ENCODE results near the gene RIBC1.
A peak's percentile ranks its signal among the peaks of the same experiment; 100 is the strongest.
"Not testable (repeated sequence)": the region's sequence is repeated elsewhere in the genome, so short reads cannot be mapped to it uniquely, and the experiment has no call there.

The RIBC1 gene
- 1.6 to 3.1 reads per million in 2 donors for total RNA-seq

DNA sequence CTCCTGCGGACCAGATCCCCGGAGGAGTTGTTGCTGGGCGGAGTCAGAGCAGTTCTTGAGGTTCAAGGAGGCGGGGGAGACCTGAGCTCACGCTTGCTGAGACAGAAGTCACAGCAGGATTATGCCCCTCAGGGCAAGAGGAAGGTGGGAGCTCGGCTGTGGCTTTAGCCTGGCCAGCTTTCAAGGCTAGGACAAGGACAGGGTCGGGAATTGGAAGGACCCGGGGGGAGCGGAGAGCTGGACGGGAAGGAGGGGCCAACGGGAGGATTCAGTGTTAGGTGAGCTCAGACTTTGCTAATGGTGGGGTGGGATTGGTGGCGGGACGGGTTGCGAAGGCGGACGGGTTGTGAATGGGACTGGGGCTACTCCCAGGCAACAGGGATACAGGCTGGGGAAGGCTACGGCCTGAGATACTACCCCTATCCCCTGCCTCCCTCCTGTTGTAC lies at the start of gene RIBC1:
RIBC1 (plus strand) TSS at position 13 of the 446 bp plus-strand sequence. CDS start 3,404 bp downstream, outside the sequence.
- no peak for DNase-seq

DNA sequence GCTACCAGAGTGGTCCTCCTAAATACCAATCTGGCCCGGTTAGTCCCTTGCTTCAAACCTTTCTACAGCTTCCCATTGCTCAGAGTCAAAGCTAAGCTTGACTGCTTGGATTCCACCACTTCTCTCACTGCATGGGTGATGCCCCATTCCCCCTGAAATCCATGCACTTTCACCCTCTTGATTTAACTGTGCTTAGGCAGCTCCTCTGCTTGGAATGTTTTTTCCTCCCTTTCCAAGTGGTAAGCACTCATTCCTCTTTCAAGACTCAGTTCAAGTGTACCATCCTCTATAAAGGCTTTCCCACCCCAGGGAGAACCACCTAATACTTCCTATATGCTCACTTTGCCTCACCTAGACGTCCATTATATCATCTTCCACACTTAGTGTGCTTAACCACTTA lies 49.4 kb upstream of the RIBC1 start:
- DNase-seq: no peak

DNA sequence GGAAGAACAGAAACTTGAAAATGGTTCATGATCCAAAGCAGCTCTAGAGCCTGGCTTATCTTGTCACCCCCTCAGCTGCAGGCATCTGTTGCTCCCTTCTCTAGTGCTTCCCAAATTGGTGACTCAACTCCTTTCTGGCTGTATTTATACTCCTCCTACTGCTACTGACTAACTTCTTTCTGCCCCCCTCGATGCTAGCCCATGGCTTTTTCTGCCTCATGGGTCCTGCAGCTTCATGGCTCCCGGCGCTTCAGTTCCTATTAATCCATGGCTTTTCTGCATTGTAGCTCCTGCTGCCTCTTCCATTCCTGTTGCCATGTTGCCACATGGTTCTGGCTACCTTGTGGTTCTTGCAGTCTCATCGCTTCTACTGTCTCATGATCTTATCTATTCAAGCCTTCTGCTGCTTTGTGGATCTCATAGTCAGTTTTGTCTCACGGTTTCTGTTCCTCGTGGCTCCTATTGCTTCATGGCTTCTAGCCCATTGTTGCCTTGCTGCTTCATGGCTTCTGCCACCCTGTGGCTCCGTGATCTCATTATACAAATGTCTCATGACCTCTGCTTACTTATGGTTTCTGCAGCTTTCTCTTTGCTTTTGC lies 48.4 kb upstream of the RIBC1 start:
- DNase-seq: no peak

DNA sequence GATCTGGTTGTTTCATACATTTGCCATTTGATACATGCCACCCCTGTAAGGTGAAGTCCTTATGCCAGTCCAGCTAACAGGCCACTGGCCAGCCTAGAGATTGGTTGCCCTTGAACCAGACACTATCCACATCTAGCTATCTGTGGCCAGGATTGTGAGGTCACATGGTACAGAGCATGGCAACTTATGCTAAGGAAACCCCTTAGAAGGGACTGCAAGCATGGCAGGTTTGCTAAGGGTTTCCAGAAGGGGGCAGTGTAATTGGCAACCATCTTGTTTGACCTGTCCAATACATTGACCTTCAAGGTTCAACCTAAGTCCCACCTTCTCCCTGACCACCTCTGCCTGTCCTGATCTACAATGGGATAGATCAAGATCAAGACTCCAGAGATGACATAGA lies 47.8 kb upstream of the RIBC1 start:
- DNase-seq: no peak

DNA sequence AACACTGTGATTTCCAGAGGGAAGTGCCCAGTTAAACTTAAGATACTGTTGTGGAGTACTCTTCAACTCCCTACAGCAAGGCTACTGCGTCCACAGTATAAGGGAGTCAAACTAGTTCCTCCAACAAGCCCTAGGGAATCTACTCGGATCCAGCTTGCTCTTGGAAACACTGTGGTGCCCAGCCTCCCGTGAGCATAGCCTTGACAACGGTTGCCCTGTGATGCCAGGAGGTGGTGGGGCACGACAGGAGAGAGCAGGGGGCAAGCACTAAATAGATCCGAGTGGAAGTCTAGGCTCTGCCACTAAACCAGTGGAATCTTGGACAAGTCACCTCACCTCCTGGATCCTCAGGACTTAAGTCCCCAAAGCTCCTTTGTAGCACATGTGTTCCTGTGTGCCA lies 45.8 kb upstream of the RIBC1 start:
- DNase-seq: no peak

DNA sequence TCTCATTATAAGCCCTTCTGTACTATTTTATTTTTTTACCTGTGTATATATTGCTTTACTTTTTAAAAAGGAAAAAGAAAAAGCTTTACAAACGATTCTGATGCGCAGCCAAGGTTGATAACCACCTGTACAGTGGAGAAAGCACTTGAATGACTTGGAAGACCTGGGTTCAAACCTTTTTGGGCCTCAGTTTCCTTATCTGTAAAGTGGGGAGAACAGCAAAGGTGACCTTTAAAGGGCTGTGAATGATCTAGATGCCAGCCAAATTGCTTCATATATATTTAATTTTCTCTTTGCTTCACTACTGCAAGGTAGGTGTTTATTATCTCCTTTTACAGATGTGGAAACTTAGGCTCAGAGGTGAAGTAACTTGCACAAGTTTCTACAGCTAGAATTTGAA lies 45.2 kb upstream of the RIBC1 start:
- DNase-seq: no peak

DNA sequence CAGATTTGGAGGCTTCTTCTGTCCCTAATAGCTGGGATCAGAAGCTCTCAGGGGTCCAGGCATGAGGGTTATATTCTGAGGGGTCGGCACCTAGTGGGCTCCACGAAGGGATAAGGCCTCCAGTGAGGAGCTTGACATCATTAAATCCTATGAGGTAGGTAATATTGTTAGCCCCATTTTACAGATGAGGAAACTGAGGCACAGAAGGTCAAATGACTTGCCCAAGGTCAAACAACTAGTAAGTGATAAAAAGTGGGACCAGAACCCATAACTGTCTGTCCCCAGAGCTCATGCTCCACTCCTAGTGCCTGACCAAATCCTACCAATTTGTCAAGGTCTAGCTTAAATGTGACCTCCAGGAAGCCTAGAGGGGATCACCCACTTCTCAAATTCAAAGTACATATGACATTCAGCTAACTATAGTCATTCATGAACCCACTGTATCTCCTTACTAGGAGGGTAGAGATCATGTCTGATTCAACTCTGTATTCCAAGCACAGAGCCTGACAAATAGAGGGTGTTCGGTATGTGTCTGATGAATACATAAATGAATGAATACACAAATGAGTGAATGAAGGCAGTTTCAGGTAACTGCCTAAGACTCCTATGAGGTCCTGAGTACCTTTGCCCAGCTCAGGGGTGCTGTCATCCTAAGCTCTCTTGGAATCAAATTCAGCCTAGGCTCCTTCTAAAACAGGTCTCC lies 43.5 kb upstream of the RIBC1 start:
- no peak for DNase-seq

DNA sequence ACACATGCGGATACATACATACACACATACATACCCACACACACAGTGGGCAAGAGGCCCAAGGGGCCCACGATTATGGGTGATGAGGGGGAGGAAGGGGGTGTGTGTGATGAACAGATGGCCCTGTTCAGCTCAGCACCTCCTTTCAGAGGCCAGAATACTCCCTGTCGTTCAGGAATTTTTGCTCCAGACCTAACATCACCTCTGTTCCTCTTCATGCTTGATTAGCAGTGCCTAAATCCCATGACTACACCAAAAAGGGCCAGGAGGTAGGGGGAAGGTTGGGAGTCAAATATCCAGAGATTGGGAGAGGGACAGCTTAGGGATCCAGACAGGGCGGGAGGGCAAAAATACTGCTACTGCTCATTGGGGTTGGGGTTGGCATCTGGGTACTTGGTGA lies 42.9 kb upstream of the RIBC1 start:
- DNase-seq: no peak

DNA sequence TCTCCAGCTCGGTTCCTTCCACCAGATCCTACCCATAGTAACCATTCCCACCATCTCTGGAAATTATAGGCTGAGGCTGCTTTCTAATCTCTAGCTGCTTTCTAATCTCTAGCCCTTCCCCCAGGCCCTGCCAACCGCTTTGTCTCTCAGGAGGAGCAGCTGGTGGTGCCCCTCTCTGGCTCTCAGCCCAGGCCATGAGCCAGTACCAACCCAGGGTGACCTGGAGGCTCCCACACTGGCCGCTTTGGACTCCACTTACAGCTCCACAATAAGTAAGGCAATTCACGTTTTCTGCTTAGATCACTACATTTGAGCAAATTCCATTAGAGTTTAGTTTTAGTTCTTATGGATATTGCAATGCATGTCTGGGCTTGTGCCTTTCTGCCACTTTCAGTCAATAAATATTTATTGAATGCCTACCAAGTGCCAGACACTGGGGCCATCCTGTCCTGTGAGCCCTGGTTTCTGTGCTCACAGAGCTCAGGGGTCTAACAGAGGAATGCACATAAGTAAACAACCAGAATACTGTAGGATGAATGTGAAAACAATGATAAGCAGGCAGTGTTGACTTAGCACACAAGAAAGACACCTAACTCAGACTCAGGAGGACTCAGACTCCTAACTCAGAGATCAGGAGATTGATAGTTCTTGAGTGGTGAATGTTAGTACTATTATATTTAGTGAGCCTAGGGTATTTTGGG lies 39.1 kb upstream of the RIBC1 start:
- DNase-seq: no peak

DNA sequence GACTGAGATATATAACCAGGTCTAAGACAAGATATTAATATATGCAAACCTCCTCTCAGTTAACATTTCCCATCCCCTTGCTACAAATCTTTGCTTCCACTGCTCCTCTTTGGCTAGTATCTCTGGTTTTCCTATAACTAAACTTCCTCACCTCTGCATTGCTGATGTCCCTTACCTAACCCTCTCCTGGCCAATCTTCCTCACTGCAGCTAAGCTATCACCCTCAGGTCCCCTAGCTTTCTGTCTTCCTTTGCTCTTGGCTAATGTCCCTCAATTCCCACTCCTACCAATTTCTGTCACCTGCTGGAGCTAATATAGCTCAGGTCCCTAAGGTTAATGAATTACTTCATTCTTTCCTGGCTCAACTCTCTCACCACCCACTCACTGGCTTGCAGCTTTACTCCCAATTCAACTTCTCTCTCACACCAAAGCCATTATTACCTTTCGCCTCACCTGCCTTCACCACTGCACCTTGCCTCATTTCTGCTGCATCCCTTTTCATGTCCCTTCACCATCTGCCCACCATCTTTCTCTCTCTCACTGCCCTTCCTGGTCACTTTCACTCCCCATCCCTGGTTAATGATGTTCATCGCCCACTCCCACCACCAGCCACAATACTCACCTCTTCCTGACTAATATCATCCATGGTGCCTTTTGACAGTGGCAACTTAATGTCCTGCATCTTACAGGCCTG lies 26.9 kb upstream of the RIBC1 start:
- no peak for DNase-seq

DNA sequence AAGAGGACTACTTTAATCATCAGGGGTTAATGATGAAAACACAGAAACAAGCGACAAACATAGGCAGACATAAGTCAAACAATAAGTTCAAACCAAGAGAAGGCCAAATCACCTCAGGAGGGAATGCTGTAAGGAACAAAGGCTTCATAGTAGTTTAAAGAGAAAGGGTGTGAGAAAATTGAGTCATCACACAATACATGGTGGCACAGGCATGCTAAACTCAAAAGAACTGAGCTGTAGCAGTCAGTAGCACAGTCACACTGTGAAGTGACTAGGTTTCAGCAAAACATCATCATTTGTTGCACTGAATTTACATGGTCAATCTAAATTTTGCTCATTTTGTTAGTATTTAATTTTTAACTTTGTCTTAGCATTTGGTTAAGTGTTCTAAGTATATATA lies 24.5 kb upstream of the RIBC1 start:
- no peak for DNase-seq

DNA sequence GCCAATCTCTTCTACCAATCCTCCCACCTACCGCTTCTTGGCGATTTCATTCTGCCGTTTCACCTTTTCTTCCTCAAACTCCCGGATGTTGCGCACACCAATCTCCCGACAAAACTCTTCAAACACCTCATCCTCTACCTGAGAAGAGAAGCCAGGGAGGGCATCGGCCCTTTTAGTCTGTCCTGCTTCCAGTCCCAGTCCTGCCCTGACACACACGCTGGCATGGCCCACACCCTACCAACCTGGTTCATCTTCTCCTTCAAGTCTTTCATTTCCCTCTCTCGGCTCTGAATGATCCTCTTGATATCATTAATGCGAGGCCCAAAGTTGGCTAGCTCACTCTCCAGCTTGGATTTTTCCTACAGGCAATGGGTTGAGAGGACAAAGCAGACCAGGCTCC lies 19.1 kb upstream of the RIBC1 start:
- no peak for DNase-seq

DNA sequence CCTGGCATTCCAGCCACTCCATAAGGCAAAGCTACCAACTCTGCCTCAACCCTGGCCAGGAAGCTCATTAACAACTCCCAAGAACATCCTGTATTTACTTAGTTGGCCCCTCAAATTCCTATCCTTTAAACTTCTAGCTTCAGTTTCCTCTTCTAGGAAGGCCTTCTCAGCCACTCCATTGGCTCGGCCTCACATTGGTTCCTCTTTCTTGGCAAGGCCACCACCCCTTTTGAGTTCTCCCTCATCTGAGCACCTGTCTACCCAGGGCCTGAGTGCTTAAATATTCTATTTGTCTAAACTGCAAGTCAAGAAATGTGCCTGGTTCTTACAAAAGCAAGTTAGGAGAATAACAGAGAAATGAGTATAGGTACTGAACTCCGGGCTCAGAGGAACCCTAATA lies 10.2 kb upstream of the RIBC1 start:
- no peak for DNase-seq

DNA sequence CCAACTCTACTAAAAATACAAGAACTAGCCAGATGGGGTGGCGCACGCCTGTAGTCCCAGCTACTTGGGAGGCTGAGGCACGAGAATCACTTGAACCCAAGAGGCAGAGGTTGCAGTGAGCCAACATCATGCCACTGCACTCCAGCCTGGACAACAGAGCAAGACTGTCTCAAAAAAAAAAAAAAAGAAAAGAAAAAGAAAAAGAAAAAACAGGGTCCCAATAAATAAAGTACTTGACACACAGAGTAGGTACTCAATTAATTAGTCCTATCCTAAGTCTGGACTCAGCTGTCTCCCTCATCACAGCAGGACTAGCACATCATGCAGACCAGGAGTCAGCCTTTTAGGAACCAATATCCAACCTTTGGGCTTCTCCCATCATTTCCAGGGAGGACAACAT lies 2.3 kb upstream of the RIBC1 start:
- not testable (repeated sequence) for DNase-seq

DNA sequence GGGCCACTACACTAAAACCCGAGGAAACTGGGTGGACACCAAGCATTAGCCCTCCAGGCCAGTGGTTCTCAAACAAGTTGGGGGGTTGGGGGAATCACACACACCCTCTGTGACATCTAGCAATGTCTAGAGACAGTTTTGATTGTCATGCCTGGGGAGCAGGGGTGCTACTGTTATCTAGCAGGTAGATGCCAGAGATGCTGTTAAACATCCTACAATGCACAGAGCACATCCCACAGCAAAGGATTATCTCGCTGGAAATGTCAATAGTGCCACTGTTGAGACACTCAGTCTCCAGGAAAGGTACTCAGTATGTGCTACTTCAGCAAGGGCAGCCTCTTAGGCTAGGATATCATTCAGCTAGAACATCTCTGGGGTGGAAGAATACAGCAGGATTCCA lies 1.5 kb upstream of the RIBC1 start:
- no peak for DNase-seq

DNA sequence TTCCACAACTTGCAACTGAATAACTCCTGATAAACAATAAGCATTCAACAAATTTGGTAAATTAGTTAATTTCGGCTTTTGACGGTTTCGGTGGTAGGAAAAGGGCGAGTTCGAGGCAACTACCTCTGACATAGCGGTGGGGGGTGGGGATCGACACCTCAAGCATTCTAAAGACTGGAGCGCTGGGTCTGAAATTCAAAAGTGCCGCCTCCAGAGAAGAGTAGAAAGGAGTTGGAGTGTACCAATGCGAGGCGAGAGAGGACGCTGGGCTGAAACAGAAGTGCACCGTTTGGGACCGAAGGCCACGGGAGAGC lies 944 bp upstream of the RIBC1 start:
- DNase-seq: peak in 1 of 5 experiments; percentile 76

DNA sequence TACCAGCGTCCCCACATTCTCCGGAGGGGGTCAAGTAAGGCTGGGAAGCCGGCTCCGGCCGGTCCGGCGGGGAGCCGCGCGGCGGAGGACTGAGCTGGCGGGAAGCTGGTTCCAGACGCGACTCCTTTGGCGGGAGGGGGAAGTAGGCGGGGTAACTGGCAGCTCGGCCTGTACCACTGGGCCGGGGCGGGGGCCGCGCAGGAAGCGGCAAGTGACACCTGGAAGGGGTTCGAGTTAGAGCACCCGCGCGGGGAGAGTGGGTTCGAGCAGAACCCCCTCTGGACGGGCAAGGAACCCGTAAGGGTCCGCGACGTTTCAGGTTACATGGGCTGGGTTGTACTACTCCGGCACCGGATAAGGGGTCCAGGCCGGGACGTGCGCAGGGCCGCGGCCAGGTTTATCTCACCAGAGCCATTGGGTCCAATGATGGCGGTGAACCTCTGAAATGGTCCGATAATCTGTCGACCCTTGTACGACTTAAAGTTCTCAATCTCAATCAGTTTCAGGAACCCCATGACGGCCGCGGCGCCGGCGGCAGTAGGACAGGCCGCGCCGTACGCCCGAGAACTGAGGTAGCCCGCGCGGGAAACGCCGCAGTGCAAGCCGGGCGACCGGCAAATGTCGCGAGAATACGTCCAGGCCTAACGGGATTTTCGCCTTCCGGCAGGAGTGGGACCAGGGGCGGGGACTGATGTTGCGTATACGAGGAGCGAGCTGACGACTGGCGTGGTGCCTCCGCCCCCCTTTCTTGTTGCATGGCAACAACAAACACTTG lies 400 bp upstream of the RIBC1 start, which contains the start of gene SMC1A:
SMC1A (minus strand) TSS at position 569 of the 775 bp plus-strand sequence; CDS start at position 515, 54 bp downstream.
- peak; percentile 76 to 98 (median 93) for DNase-seq

DNA sequence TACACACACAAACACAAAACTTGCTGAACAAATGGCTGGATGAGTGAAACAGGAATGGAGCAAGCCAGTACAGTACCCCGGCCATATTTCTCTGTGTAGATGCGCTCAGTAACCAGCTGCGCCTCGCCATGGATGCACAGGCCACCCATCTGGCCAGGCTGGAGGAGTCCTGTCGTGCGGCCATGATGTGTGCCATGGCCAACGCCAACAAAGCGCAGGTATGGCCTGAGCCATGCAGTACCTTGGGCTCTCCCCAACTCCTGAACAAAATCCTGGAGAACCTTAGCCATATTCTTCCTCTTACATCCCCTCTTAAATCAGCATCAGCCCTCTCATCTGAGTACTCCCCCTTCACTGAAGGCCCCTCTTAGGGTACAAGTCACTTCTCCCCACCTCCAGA lies 7.1 kb downstream of the RIBC1 start:
- no peak for DNase-seq

DNA sequence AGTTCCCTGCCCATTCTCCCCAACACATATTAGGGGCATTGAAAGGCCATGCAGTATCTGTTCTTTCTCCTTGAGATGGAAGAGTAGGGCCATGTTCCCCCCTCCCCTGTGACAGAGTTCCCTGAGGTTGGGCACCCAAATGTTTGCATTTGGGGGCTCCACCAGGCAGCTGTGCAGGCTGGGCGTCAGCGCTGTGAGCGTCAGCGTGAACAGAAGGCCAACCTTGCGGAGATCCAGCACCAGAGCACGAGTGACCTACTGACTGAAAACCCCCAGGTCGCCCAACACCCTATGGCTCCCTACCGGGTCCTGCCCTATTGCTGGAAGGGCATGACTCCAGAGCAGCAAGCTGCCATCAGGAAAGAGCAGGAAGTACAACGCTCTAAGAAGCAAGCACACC lies 7.6 kb downstream of the RIBC1 start:
- no peak for DNase-seq

DNA sequence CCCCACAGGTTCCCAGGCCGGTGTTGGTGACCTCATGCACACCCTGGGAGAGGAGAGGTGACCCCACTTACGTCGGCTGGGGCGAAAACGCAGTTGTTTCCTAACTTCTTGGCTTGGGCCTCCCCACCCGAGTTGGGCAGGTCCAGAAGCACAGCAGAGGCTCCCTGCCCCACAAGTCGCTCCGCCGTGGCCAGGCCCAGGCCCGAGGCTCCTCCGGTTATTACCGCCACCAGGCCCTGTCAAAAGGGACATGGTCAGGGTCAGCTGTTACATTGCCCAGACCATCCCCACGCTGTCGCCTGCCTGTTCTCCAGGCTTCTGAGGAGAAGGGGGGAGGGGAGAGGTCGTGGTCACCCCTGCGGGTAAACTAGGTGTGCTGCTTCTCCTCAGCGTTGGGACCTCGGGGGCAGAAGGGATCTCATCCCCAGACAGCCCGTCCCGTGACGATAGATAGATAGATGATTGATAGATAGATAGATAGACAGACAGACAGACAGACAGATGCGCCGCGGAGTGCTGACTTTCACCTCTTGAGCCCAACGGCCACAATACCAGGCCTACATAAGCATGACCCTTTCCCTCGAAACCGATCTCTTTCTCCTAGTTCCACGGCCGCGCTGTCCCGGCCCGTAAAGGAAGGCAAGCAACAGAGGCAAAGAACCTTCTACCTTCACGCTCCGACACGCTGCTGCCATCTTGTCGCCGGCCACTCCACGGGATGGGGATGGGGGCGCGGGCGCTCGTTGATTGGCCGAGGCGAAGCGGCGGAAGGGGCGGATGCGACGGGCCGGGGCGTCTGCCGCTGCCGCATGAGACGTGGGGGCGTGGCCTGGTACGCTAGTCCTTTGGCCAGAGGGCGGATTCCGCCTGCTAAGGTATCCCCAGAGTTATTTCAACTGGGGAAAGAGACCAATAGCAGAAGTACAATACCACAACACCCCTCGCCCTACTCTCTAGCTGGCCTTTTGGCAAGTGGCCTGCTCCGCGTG lies 11.3 kb downstream of the RIBC1 start, which contains the start of gene HSD17B10:
HSD17B10 (minus strand) TSS at position 720 of the 989 bp plus-strand sequence; CDS start at position 695, 25 bp downstream.
- peak; percentile 71 to 91 (median 79) for DNase-seq

DNA sequence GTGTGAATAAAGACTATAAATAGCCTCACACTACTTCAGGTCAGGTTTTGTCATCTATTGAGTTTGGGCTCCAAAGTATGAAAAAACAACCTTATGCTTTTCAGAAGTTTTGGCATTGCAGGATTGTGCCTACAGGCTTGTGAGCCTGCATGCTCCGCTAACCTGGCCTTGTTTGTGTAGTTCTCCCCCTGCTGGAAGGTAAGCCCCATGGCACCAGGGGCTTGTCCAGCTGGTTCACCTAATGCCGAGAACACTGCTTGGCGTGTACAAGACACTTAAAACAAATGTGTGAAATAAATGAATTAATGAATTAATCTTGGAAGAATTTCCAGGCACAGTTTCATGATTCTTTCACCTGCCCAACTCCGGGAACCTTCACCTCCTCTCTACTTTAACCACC lies 13.3 kb downstream of the RIBC1 start:
- peak; percentile 15 to 77 (median 50) for DNase-seq
